IPS-18c (cell line): ENCODE data around the gene PMS1.

ENCODE experiments used
- H3K4me3 ChIP-seq: 2 replicates; pipeline ENCODE4 v1.7.0; 2013; ENCODE audit warnings: low read depth, mild to moderate bottlenecking, low read length, moderate library complexity; ENCODE audit not compliant: insufficient read depth
- H3K9me3 ChIP-seq: one replicate; pipeline ENCODE4 v1.6.1; 2013; ENCODE audit warnings: mild to moderate bottlenecking, low read length, moderate library complexity; ENCODE audit not compliant: control insufficient read depth, insufficient read depth

PMS1 gene

DNA sequence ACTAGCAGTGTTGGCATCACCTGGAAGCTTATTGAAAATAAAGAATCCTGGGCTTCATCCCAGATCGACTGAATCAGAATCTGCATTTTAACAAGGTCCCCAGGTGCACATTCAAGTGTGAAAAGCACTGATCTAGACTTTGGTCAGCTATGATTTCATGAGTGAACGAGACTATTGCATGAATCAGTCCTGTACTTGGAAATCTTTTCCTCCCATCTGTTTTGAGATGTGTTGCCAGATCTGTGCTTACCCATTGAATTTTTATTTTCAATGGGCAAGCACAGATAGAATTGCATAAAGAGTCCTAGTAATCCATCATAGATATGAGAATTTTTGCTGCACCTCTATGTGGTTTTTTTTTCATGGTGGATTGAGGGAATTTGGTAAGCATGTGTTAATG, 64.0 kb downstream of the PMS1 start:
- Histone ChIP-seq H3K9me3 (peaks cover 2% of the 10 kb centered on the region), H3K4me3 (no peak overlapping the region)

DNA sequence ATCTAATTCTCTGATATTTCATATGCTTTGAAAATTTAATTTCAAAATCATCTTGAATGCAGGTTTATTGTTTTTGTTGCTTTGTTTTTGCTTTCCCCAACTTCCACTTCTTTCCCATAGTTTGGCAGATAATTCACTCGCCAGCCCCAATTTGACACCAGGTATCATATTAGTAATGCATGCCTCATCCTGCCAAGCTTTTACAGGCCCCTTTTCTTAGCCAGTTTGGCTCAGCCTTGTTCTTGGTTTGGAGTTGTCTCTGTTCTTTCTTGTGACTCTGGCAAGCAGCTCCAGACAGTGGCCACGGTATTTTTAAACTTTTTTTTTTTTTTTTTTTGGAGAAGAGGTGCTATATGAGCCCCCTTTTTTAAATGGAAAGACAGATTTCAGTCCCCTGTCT, 65.3 kb downstream of the PMS1 start:
- H3K9me3 ChIP-seq: peaks cover 2% of the 10 kb centered on the region

DNA sequence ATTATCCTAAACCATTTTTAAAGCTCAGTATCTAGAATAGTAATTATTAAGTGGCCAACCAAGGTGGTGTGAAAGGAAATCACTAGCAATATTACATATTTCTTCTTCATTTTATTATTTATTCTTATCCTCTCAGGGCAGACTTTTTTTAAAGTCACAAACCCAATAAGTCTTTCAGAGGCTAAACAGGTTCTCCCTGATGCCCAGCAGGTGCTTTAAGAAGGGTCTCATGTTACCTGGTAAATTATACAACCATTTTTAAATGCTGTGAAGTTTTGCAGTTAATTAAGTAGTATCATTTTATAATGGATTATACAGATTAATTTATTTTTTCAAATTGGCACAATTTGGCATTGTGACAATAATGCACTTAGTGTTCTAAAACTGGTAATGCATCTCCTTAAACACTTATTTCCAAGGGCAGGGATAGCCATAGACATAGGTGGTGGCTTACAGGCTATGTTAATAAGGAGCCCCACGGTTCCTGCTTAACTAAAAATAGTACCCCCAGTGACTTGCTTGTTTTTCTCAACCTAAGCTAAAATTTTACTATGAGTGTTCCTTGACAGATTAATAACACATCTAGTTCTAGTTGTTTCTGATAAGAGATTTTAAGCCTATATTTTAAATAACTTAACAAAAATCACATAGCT, 67.0 kb downstream of the PMS1 start:
- Histone ChIP-seq H3K4me3 (no peak overlapping the region), H3K9me3 (no peaks in the 10 kb centered on the region)

More for the DNA sequence above, 65.3 kb downstream of the PMS1 start:
- no peak overlapping the region for H3K4me3 ChIP-seq

DNA sequence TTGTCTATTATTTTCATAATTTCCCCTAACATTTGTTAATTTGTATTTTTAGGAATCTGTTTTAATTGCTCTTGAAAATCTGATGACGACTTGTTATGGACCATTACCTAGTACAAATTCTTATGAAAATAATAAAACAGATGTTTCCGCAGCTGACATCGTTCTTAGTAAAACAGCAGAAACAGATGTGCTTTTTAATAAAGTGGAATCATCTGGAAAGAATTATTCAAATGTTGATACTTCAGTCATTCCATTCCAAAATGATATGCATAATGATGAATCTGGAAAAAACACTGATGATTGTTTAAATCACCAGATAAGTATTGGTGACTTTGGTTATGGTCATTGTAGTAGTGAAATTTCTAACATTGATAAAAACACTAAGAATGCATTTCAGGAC, 69.9 kb downstream of the PMS1 start:
- no peaks in the 10 kb centered on the region for H3K9me3 ChIP-seq
- no peak overlapping the region for H3K4me3 ChIP-seq

DNA sequence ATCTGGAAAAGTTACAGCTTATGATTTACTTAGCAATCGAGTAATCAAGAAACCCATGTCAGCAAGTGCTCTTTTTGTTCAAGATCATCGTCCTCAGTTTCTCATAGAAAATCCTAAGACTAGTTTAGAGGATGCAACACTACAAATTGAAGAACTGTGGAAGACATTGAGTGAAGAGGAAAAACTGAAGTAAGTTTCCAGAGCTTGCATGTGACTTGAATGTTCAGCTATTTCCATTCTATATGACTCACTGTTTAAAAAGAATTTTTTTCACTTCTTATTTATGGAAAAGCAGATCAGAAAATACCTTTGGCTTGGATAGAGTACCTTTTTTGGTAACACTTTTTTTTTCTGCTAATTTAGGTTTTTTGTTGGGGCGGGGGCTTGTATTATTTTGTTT, 70.7 kb downstream of the PMS1 start:
- Histone ChIP-seq H3K9me3 (no peaks in the 10 kb centered on the region), H3K4me3 (no peak overlapping the region)

DNA sequence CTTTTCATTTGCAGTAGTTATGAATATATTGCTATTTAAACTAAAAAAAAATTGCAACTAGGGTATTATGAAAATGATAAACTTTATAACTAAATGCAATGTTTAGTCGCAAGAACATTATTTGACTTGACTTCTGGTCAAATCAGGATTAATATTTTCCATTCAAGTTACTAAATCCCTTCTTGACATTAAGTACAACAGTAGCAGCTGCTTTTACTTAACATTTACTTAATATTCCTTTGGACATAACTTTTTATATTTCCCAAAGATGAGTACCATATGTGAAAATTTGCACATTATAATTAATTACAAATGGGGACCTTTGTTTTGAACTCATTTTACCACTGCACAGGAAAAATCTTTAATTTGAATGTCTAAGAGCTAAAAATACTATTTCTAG, 74.0 kb downstream of the PMS1 start:
- Histone ChIP-seq H3K9me3 (no peaks in the 10 kb centered on the region), H3K4me3 (no peak overlapping the region)

DNA sequence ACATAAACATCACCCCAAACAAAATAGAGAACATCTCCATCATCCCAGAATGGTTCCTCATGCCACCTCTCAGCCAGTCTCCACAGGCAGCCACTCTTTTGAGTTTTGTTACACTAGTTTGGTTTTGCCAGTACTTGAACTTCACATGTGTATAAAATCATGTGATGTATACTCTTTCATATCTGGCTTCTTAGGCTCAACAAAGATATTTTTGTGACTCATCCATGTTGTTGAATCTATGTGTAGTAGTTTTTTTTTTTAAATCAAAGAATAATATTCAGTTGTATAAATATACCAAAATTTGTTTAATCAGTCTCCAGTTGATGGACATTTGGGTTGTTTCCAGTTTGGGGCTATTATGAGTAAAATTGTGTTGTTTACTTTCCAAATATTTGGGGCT, 75.9 kb downstream of the PMS1 start:
- no peak overlapping the region for H3K4me3 ChIP-seq
- H3K9me3 ChIP-seq: no peaks in the 10 kb centered on the region

DNA sequence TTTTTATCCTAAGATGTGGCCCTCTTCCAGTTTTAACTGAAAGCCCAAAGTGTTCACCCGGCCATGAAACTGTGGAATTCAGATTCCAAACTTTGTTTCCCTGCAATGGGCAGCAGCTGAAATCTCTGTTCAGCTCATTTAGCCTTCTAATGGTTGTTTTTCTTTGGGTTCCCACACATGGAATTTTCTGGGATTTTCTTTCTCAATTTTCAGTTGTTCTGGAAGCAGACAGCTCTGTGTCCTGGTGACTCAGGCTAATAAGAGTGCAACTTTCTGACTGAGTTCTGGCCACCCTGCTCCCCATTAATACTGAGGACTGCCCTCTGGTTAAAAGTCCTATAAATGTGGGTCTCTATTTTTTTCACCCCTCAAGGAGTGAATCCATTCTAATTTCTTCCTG, 78.5 kb downstream of the PMS1 start:
- no peaks in the 10 kb centered on the region for H3K9me3 ChIP-seq

DNA sequence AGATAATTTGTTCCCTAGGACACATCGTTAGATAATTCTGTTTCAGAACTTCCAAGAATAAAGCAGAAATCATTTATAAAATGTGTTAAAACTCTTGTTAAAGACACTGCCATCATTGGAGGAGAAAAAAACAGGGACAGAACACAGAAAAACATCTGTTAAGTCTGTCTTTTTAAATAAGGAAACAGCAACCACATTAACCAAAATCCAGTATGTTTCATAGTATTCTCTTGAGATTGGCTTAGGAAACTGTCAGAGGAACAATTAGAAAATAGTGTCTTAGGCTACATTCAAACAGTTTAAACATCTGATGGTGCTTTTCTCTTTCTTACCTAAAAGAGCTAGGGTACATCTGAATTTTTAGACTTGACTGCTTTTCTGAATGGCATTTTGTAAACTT, 81.6 kb downstream of the PMS1 start:
- H3K4me3 ChIP-seq: no peak overlapping the region
- H3K9me3 ChIP-seq: peaks cover 2% of the 10 kb centered on the region

More for the DNA sequence above, 78.5 kb downstream of the PMS1 start:
- no peak overlapping the region for H3K4me3 ChIP-seq

DNA sequence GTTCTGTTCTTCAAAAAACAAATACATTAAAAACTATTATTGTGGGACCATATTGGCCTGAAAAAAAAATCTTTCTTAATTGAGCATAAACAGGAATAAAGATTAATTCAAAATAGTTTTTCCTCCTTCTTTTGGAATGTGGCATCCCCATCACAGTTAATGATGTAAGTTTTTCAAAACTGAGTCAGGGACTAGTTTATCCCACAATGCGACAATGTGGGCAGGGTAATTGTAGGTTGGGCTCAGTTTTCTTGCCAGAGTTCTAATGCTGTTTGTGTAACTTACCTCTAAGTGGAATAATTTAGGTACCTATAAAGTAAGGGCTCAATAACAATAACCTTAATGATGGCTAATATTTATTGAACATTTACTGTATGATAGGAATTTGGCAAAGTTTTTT, 82.0 kb downstream of the PMS1 start:
- no peak overlapping the region for H3K4me3 ChIP-seq

DNA sequence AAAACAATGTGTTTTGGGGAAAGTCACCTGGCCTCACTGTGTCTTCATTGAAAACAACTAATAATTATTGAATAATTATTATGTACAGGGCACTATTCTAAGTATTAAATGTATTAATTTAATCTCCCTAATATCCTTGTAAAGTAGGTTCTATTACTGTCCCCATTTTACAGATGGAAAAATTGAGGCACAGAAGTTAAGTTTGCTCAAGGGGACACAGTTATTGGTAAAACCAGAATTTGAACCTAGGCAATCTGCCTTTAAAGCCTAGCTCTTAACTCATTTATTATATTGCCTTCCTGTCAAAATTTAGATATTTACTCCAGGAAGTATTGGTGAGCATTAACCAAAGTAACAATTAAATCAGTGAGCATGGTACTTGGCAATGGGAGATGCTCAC, 84.6 kb downstream of the PMS1 start:
- Histone ChIP-seq H3K9me3 (peaks cover 2% of the 10 kb centered on the region), H3K4me3 (no peak overlapping the region)

More for the DNA sequence above, 82.0 kb downstream of the PMS1 start:
- H3K9me3 ChIP-seq: peaks cover 2% of the 10 kb centered on the region

DNA sequence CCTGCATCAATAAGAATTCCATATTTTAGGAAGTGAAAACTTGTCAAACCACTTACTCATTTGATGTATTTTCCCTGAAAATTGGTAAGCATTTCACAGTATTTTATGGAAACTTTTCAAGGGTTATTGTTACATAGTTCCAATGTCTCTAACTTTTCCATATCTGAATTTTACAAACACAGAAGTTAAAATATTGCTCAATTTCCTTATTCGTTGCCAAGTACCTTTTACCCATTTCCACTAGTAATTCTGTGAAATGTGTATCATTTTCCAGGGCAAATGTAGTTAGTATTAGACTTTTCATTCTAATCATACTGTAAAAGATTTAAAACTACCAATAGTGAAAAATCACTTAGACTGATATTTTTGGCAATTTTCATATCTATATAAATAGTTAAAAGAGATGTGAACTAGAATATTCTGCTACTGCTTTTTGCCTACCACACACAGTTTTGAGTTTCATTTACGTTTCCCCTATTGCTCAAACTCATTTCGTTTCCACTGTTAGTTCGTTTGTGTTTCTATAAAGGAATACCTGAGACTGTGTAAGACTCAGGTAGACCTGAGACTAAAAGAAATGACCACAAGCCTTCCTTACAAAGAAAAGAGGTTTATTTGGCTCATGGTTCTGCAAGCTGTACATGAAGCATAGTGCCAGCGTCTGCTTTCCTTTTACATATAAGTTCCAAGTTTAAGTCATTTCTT, 86.3 kb downstream of the PMS1 start:
- peaks cover 2% of the 10 kb centered on the region for H3K9me3 ChIP-seq
- H3K4me3 ChIP-seq: no peak overlapping the region

DNA sequence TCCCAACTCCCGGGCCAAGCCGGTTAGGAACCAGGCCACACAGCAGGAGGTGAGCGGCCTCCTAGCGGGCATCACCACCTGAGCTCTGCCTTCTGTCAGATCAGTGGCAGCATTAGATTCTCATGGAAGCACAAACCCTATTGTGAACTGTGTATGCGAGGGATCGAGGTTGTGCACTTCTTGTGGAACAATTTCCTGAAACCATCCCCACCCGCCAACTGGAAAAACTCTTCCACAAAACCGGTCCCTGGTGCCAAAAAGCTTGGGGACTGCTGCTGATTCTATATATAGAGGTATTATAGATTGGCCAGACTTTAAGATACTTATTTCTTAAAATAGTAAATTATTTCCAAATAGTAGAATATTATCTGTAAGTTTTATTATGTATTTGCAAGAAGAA, 89.4 kb downstream of the PMS1 start:
- Histone ChIP-seq H3K9me3 (no peaks in the 10 kb centered on the region), H3K4me3 (no peak overlapping the region)

DNA sequence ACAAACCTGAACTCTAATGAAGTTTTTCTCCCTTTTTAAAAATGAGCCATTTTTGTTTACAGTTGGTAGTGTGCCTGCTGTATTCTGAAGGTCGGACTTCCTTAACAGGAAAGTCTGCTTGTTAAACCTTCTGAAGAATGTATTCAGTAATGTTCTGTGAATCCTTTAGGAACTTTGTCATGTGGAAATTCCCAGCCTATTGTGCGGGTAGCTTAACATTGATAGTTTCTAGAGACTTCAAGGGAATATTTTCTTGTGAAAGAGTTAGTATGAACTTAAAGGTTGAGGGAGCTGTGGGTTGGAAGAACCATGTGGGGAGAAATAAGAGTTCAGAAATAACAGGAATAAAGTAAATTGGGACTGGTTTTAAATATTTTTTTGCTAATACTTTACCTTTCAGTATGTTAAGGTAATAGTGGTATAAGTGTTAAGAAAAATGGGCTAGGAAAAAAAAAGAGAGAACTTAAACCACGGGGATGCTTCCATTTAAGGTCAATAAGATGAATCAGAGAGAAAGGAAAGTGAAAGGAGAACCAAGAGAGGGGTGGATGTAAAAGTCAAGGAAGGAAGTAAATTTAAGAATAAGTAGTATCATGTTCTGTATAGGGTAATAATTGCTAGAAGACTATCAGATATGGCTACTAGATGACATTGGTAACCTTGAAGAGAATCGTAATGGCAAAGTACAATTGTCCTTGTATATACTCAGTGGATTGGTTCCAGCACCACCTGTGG, 90.5 kb downstream of the PMS1 start:
- Histone ChIP-seq H3K9me3 (no peaks in the 10 kb centered on the region), H3K4me3 (no peak overlapping the region)

DNA sequence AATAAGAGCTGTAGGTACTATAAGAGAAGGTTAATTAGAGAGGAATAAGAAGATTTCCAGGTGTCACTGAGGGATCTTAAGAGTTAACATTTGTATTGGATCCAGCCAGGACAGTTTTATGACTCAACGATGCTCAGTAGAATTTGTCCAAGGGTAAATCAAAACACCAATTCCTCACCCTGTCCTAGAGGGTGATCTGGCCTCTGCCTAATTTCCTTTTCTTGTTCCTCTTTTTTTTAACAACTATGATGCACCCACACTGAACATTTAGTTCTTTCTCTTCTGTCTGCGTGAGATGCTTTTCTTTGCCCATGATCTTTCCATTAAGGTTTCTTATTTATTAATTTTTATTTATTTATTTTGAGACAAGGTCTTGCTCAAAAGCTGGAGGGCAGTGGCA, 92.0 kb downstream of the PMS1 start:
- H3K9me3 ChIP-seq: no peaks in the 10 kb centered on the region
- no peak overlapping the region for H3K4me3 ChIP-seq

DNA sequence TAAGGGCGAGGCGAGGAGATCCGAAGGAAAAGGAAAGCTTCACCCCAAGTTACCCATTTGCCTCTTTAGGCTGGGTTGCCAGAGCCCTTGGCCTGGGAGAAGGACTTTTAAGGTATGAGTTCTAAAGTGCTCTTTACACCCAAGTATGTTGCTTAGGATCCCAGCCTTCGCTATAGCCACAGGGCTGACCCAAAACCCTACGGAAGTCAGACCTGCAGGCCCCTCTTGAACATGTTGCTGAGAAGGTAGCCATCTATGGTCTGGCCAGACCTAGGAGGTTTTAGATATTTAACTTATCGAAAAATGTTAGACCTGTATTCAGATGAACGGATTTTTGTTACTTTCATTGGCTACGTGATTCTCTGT, 95.4 kb downstream of the PMS1 start:
- H3K9me3 ChIP-seq: no peaks in the 10 kb centered on the region

DNA sequence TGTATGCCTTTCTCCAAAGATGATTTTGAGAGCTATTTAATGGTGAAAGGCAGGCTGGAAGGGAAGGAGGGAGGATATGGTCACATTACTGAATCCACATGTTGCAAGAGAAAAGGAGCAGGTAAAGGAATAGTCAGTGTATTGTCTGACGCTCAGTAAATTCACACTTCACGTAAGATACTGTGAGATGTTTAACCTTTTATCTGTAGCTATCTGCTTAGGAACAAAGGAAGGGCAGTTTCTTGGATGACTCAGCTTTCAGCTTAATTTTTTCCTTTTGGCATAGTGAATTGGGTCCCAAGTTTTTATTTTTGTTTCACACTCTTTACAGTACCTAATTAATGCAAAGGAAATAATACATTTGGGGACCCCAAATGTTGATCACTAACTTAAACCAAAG, 96.2 kb downstream of the PMS1 start:
- Histone ChIP-seq H3K9me3 (no peaks in the 10 kb centered on the region), H3K4me3 (no peak overlapping the region)

More for the DNA sequence above, 95.4 kb downstream of the PMS1 start:
- H3K4me3 ChIP-seq: no peak overlapping the region

DNA sequence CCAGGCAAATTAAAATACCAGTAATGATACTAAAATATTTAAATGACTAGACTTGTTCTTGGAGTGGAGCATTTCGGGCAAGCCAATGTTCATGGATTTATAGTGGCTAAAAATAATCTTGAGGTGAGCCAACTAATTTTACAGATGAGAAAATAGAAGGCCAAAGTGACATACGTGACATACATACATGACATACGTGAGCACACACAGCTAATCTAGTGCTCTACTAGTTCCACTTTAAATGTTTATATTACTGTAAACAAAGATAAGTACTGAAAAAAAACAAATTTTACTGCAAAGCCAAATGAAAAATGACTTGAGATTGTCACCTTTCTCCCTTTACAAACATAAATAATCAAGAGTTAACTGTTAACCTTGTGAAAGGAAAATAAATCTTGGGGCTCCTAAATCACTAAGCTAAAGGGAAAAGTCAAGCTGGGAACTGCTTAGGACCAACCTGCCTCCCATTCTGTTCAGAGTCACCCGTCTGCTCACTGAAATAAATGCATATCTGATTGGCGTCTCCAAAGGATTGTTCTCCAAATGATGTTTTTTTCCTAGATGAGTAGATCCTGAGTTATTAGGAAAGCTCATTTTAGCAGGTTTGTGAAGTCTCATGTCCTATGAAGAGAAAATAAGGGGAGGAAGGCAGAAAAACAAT, 96.7 kb downstream of the PMS1 start:
- H3K9me3 ChIP-seq: no peaks in the 10 kb centered on the region
- no peak overlapping the region for H3K4me3 ChIP-seq
